ENCODE results near the gene THOC1.

DNA sequence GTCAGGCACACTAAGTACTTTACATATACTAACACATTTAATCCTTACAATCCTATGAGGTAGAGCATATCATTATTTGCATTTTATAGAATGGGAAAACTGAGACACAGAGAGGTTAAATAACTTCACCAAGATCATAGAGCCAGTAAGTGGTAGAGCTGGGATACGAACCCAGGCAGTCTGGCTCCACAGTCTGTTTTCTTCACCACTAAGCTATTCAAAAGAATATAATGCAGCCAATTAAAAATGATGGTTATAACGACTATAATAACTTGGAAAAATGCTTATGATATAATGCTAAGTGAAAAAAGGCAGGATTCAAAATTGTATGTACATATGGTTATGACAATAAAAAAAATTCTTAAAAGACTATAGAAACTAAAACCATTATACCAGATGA lies 7.3 kb downstream of the THOC1 start:
- TF ChIP-seq CREB1 (IDR thresholded peaks at IDR 0.05; ENCODE audit: low read depth) (no peak), RAD21 (IDR thresholded peaks at IDR 0.05; ENCODE audit: low read depth) (no peak), TAF1 (IDR thresholded peaks at IDR 0.05; ENCODE audit: low read depth) (no peak), EP300 (IDR thresholded peaks at IDR 0.05; ENCODE audit: borderline replicate concordance) (no peak), TCF12 (IDR thresholded peaks at IDR 0.05; ENCODE audit: low read depth) (no peak), NFIC (IDR thresholded peaks at IDR 0.05) (no peak), YY1 (IDR thresholded peaks at IDR 0.05; ENCODE audit: low read depth) (no peak), FOXM1 (IDR thresholded peaks at IDR 0.05; ENCODE audit: borderline replicate concordance, low read depth) (no peak), EGR1 (IDR thresholded peaks at IDR 0.05) (no peak), ZBTB7A (IDR thresholded peaks at IDR 0.05; ENCODE audit: low read depth) (no peak), CEBPB (IDR thresholded peaks at IDR 0.05) (no peak)
- TF ChIP-seq, protein P1, sequence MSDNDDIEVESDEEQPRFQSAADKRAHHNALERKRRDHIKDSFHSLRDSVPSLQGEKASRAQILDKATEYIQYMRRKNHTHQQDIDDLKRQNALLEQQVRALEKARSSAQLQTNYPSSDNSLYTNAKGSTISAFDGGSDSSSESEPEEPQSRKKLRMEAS (IDR thresholded peaks at IDR 0.05): no peak
- TF ChIP-seq, protein P2, sequence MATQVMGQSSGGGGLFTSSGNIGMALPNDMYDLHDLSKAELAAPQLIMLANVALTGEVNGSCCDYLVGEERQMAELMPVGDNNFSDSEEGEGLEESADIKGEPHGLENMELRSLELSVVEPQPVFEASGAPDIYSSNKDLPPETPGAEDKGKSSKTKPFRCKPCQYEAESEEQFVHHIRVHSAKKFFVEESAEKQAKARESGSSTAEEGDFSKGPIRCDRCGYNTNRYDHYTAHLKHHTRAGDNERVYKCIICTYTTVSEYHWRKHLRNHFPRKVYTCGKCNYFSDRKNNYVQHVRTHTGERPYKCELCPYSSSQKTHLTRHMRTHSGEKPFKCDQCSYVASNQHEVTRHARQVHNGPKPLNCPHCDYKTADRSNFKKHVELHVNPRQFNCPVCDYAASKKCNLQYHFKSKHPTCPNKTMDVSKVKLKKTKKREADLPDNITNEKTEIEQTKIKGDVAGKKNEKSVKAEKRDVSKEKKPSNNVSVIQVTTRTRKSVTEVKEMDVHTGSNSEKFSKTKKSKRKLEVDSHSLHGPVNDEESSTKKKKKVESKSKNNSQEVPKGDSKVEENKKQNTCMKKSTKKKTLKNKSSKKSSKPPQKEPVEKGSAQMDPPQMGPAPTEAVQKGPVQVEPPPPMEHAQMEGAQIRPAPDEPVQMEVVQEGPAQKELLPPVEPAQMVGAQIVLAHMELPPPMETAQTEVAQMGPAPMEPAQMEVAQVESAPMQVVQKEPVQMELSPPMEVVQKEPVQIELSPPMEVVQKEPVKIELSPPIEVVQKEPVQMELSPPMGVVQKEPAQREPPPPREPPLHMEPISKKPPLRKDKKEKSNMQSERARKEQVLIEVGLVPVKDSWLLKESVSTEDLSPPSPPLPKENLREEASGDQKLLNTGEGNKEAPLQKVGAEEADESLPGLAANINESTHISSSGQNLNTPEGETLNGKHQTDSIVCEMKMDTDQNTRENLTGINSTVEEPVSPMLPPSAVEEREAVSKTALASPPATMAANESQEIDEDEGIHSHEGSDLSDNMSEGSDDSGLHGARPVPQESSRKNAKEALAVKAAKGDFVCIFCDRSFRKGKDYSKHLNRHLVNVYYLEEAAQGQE (IDR thresholded peaks at IDR 0.05; ENCODE audit: low read depth): no peak
